TTC549 (cell line): ENCODE measurements around the gene NFIB.

Source experiments
- FAIRE-seq: peaks from 2 replicates; lab custom pipeline; 2012; peaks lifted over from hg19 to GRCh38; lab: Jason Lieb, UNC

The NFIB gene

DNA sequence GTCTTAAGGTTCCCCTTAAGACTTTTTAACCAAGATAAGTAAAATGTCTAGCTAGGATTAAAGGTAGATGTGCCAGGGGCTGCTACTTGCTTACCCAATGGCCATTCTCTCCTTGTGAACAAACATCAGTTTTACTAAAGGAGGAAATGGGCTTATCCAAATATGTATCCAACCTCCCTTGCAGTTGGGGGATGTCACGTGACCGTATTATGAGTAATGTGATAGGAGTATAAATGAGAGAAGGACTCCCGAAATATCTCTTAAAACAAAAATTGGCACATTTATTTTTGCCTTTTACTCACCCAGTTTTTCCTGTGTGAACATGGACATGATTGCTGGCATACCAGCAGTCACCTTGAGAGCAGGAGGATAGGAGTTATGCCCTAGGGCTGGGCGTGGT, 247.9 kb downstream of the NFIB start:
- FAIRE-seq, result no peak

DNA sequence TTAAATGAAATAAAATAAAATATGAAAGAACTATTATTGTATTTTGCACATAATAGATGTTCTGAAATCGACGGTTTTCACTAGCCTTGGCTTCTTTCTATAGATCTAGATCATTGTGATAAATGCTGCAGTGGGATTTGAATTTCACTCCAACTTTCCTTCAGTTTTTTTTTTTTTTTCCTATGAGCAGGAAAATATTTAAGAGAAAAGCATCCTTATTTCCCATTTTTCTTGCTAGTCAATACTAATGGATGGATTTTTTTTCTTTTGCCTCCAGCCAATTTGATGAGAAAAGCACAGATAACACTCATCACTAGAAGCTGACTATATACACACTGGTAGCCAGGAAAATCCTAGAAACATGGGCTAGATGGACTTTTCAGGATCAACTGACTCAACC, 249.0 kb downstream of the NFIB start:
- FAIRE-seq, result no peak

DNA sequence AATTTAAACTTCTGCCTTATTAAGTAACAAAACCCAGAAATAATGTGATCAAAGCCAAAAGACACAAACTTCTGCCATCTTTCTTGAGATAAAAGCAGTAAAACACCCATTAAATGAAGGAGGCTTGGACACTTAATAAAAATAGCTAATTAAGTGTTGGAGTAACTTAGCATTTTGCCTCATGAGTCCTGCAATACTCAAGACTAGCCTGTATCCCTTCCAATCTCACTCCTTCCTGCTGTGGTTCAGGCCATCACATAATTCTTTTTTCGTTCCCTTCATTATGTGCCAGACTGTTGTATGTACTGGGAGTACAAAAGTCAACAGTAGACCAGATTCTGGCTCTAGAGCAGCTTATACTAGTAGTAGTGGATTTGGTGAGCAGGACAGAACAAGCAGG, 250.2 kb downstream of the NFIB start:
- no peak for FAIRE-seq

GRCh38 chr9:14062586-14063221, 251.2 kb downstream of the NFIB start:
- no peak for FAIRE-seq

- FAIRE-seq, result no peak
Observed at GRCh38 chr9:14061936-14062585, 251.9 kb downstream of the NFIB start.

DNA sequence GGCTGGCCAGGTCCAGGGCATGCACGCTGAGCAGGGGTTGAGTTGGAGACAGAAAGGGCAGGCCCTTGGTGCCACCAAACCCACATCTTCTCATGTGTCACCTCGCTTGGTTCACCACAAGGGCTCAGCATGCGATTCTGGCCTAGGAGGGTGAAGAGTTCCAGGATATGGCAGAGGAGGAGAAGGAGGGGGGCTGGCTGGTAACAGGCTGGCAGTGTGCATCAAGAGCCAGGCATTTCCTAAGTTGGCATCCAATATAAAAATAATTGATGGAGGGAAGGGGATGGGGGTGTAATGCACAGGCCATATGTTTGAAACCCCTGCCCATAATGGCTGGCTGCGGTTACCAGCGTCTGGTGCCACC, 255.6 kb downstream of the NFIB start:
- no peak for FAIRE-seq

GRCh38 chr9:14057368-14058324, 256.3 kb downstream of the NFIB start:
- no peak for FAIRE-seq

GRCh38 chr9:14056316-14056861, 257.6 kb downstream of the NFIB start:
- FAIRE-seq, result no peak

GRCh38 chr9:14054096-14054495, 259.8 kb downstream of the NFIB start:
- no peak for FAIRE-seq

- no peak for FAIRE-seq
Observed at GRCh38 chr9:14052359-14052758, 261.6 kb downstream of the NFIB start.

DNA sequence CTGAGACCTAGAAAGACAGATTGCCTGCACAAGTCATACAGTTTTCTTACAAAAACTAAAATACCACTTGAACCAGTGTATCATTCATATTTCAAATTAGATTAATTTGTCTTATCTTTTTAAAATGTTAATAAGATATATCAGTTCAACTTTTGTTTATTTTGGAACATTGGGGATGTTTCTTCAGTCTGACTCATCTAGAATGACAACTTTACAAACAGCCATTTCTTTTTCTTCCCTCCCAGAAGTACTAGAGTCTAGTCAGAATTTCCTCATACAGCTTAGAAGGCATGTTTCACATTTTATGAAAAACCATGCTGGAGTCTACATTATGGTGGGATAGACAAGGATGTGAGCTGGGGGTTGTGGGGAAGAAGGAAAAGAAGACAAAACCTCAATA, 262.5 kb downstream of the NFIB start:
- FAIRE-seq, result no peak

- no peak for FAIRE-seq
Observed at GRCh38 chr9:14043483-14043882, 270.5 kb downstream of the NFIB start.

DNA sequence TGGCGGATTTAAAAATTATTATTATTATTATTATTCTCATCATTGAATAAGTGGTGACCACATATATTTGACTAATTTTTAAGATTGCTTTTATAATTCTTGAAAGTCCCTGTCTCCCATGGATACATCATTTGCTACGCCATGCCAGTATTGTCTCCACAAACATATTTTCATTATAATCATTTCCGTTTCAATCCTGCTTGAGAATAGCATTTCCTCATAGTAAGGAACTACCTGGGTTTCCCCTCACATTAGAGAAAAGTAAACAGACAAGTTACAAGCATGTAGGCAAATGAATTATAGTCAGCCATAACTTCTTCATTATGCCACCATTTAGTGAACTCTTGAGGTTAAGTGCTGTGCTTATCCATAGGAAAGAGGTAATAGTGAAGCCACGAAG, 276.6 kb downstream of the NFIB start:
- FAIRE-seq, result no peak

DNA sequence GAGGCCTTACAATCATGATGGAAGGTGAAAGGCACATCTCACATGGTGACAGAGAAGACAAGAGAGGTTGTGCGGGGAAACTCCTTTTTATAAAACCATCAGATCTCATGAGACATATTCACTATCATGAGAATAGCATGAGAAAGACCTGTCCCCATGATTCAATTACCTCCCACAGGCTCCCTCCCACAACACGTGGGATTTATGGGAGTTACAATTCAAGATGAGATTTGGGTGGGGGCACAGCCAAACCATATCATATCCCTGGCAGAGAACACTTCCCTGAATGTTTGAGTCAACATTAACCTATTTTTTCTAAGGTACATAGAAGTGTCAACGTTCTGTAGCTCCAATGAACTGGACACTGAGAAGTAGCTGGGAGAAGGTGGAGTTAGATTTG, 280.9 kb downstream of the NFIB start:
- no peak for FAIRE-seq
